ENCODE measurements around the gene ZNF705A.

GRCh38 chr12:8154526-8154925 is 2.3 kb upstream of the ZNF705A start:
- TF ChIP-seq, protein P1, sequence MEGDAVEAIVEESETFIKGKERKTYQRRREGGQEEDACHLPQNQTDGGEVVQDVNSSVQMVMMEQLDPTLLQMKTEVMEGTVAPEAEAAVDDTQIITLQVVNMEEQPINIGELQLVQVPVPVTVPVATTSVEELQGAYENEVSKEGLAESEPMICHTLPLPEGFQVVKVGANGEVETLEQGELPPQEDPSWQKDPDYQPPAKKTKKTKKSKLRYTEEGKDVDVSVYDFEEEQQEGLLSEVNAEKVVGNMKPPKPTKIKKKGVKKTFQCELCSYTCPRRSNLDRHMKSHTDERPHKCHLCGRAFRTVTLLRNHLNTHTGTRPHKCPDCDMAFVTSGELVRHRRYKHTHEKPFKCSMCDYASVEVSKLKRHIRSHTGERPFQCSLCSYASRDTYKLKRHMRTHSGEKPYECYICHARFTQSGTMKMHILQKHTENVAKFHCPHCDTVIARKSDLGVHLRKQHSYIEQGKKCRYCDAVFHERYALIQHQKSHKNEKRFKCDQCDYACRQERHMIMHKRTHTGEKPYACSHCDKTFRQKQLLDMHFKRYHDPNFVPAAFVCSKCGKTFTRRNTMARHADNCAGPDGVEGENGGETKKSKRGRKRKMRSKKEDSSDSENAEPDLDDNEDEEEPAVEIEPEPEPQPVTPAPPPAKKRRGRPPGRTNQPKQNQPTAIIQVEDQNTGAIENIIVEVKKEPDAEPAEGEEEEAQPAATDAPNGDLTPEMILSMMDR (IDR thresholded peaks at IDR 0.05; ENCODE audit: low read depth, low read length, poor library complexity, severe bottlenecking): no peak
- no peak for TF ChIP-seq EZH2phosphoT487 (IDR thresholded peaks at IDR 0.05; ENCODE audit: borderline replicate concordance, low read length)
